DMS153 treated with DMSO at 0.1 percent for 48 hours (cell line): ENCODE measurements around the gene OR2A2.

Experiments used
- DNase-seq: peaks from one replicate; lab custom pipeline; 2025; ENCODE audit not compliant: unreplicated experiment; lab: John Stamatoyannopoulos, UW

OR2A2 gene

DNA sequence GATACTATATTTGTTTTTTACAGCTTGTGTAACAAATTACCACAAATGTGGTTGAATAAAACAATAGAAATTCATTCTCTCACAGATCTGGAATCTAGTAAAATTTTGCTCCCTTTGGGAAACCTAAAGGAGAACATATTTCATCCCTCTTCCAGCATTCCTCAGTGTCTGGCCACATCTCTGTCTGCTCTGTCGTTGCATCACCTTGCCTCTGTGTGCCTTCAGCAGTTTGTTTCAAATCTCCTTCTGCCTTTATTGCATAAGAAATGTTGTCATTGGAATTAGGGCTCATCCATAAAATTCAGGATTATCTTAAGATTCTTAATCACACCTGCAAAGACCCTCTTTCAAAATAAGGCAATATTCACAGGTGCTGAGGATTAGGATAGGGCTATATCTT, 28.1 kb downstream of the OR2A2 start:
- no peak for DNase-seq

DNA sequence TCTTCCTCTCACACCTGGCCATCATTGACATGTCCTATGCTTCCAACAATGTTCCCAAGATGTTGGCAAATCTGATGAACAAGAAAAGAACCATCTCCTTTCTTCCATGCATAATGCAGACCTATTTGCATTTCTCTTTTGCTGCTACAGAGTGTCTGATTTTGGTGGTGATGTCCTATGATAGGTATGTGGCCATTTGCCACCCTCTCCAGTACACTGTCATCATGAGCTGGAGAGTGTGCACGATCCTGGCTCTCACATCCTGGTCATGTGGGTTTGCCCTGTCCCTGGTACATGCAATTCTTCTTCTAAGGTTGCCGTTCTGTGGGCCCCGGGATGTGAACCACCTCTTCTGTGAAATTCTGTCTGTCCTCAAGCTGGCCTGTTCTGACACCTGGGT, 32.8 kb downstream of the OR2A2 start:
- DNase-seq, result no peak

GRCh38 chr7:144144426-144144825, 35.0 kb downstream of the OR2A2 start:
- DNase-seq, result no peak

DNA sequence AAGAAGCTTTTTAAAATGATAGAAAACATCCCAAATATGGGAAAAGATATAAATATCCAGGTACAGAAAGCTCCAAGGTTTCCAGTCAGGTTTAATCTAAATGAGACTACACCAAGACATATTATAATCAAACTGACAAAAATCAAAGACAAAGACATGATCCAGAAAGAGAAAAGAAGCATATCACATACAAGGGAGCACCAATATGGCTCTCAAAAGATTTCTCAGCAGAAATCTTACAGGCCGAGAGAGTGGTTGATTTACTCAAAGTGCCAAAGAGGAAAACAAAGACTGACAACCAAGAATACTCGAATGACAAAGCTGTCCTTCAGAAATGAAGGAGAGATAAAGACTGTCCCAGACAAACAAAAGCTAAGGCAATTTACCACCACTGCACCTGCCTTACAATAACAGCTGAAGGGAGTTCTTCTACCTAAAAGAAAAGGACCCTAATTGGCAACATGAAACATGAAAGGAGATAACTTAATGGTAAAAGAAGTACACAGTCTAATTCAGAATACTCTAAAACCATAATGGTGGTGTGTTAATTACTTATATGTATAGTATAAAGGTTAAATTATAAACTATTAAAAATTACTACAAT, 38.9 kb downstream of the OR2A2 start:
- DNase-seq, result no peak

DNA sequence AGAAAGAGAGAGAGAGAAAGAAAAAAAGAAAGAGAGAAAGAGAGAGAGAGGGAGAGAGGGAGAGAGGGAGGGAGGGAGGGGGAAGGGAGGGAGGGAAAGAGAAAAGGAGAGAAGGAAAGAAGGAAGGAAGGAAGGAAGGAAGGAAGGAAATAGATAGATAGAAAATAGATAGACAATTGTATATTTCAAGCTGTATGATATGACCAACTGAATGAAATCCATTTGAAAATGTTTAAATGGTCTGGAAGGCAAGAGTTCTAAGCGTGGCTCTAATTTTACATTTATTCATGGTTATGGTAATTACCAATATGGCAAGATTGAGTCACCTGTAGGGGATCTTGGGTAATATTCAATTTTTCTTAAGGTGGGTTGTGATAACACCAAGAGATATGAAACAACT, 49.5 kb downstream of the OR2A2 start:
- DNase-seq, result no peak
